Placental pericyte (primary cell): ENCODE data around the gene EEF1AKMT4. TPM values are rescaled to one million over a fixed set of nuclear protein-coding genes. Genes with fewer than 3 reads are reported as not detected.

Source experiments
- small RNA-seq: library from RNA; depleted of rRNA; stranded (forward); fragments of <200 nt; gene quantifications from one replicate; pipeline ENCODE3, GENCODE V24; 2012; ENCODE audit warnings: low replicate concordance
- total RNA-seq: library from RNA; depleted of rRNA; stranded (reverse); fragments of >200 nt; gene quantifications from 2 replicates; pipeline ENCODE4 v1.2.3, GENCODE V29; 2012

The EEF1AKMT4 gene
- 4.2 and 6.3 TPM in 2 replicates for total RNA-seq

DNA sequence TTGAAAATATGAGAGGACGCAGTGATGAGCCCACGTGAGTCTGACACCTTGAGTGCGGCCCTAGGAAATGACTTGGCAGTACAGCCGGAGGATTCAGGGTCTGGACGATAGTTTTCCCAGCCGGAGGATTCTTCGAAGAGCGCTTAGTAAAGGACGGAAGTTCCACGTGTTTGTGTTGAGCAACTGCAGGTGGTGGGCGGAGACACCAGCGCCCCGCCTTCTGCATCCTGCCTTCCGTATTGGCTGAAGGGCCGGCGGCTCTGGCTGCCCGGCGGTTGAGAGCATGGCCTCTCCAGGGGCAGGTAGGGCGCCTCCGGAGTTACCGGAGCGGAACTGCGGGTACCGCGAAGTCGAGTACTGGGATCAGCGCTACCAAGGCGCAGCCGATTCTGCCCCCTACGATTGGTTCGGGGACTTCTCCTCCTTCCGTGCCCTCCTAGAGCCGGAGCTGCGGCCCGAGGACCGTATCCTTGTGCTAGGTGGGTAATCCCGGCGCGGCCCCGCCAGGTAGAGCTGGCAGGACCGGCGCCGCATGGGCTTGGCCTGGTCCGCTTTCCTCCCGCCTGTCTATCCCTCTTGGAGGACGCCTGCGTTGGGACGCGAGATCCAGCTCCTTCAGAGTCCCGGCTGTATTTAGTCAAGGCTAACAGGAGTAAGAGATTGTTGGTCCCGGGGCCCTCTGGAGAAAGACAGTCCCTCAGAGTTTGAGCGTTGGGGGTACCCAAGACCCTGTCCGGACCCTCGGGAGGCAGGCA lies at the start of gene EEF1AKMT4:
Gene EEF1AKMT4, plus strand, starts transcription at position 261 of the 755 bp plus-strand sequence. Its CDS starts 23 bp downstream, at position 284.

DNA sequence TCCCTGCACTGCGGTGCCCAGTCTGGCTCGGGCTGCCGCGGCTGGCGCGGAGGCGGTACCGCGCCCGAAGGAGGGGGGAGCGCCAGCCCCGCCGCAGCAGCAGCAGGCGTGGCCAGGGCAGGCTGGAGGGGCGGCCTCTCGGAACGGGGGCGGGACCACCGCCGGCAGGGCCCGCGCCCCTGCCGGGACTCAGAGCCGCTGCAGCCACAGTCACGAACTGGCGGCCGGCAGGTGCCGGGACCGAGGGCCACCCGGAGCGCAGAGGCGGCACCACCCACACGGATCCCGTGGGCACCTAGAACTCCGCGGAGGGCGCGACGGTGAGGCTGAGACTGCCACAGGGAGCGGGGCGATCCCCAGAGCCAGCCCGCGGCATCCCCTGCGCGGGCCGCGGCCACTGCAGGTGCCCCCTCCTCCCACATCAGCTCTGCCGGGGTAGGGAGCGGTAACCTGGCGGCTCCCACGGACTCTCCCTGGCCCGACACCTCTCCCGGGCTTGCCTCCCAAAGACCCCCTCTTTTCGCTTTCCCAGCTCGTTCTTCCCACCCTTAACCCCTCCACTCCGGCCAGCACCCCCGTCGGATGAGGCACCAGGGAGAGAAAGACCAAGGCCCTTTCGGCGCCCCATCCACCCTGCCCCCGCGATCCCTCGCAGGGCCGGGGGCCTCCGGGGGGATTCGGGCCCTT lies 19.9 kb upstream of the EEF1AKMT4 start, which contains the start of gene VWA5B2:
Gene VWA5B2, plus strand, starts transcription at position 192 of the 687 bp plus-strand sequence. CDS start 944 bp downstream, outside the sequence.

DNA sequence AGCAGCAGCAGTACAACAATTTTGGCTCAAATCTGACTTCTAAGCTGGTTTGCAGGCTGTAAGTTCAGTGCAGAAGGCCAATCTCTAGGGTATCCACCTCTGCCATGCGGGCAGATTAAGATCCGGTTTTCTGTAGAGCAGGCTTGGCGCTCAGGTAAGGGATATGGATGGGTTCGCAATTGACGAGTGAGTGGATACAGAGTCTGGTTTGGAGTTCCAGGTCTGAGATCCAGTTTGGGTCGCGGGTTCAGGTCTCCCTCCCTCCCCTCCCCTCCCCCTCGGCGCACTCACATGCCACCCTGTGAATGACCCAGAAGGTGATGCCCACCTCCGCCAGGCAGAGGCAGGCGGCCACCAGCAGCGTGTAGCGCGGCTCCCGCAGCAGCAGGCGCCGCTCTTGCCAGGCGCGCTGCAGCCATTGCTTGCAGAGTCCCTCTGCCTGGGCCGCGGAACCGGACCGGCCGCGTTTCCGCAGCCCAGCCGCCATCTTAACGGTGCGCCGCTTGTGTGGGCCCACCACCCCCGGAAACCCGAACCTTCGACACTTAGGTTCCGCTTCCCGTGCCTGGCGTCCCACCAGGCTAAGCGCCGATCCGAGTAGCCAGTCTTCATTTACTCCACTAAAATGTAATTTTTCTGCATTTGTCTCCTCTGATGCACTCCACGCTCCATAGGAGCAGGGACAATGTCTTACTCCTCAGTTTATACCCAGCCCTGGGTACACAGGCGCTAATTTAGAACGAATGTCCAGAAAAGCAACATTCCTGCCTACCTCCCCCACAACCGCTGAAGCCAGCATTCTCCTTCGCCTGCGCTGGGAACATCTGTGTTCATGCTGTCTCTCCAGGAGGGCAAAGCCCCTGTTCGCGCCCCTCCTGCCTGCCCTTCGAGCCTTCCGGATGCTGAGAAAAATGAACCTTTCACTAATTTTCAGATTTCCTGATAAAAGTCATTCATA lies 739 bp upstream of the EEF1AKMT4 start, which contains the start of gene ALG3:
Gene ALG3, minus strand, starts transcription at position 509 of the 958 bp plus-strand sequence. Its CDS starts 22 bp downstream, at position 487.

GRCh38 chr3:184261270-184261853 lies 11.9 kb downstream of the EEF1AKMT4 start, which contains the start of gene CAMK2N2:
Gene CAMK2N2 (minus strand): TSS chr3:184261553. CDS start chr3:184261285, 268 bp downstream.

GRCh38 chr3:184275961-184276910 lies 26.8 kb downstream of the EEF1AKMT4 start, which contains the start of gene ECE2:
Gene ECE2 (plus strand): TSS chr3:184276022. CDS start chr3:184276154, 132 bp downstream.

GRCh38 chr3:184298759-184299487 lies 49.5 kb downstream of the EEF1AKMT4 start, which contains the start of gene PSMD2:
Gene PSMD2 (plus strand): TSS chr3:184299241. CDS start chr3:184299267, 26 bp downstream.

Small RNA genes lying within 50 kb of the gene (small RNA-seq; reads per million reads assigned to genes)
- gene MIR1224 = not detected

Other genes with a start within 250 kb of the EEF1AKMT4 start
- gene ABCC5, start 231.8 kb upstream of the EEF1AKMT4 start, total RNA-seq = 16.2 and 19.8 TPM in 2 replicates
- not detected in 2 replicates for gene HTR3D, start 217.9 kb upstream of the EEF1AKMT4 start, total RNA-seq
- 0.14 TPM in 1 of 2 replicates, not detected in the other for gene HTR3C, start 196.6 kb upstream of the EEF1AKMT4 start, total RNA-seq
- gene HTR3E, start 152.6 kb upstream of the EEF1AKMT4 start, total RNA-seq = not detected in 2 replicates
- gene EIF2B5, start 114.3 kb upstream of the EEF1AKMT4 start, total RNA-seq = 26.0 and 39.7 TPM in 2 replicates
- gene DVL3, start 94.3 kb upstream of the EEF1AKMT4 start, total RNA-seq = 58.4 and 68.9 TPM in 2 replicates
- gene AP2M1, start 74.8 kb upstream of the EEF1AKMT4 start, total RNA-seq = 435 and 453 TPM in 2 replicates
- gene ABCF3, start 63.5 kb upstream of the EEF1AKMT4 start, total RNA-seq = 45.5 and 56.7 TPM in 2 replicates
- gene VWA5B2, start 20.1 kb upstream of the EEF1AKMT4 start, total RNA-seq = not detected in 2 replicates
- 51.4 and 53.7 TPM in 2 replicates for gene ALG3, start 710 bp upstream of the EEF1AKMT4 start, total RNA-seq
- gene CAMK2N2, start 11.9 kb downstream of the EEF1AKMT4 start, total RNA-seq = 0.14 and 0.22 TPM in 2 replicates
- not detected in 2 replicates for gene ECE2, start 26.4 kb downstream of the EEF1AKMT4 start, total RNA-seq
- gene PSMD2, start 49.6 kb downstream of the EEF1AKMT4 start, total RNA-seq = 330 and 915 TPM in 2 replicates
- gene EIF4G1, start 64.9 kb downstream of the EEF1AKMT4 start, total RNA-seq = 351 and 464 TPM in 2 replicates
- 7.4 and 23.3 TPM in 2 replicates for gene FAM131A, start 87.9 kb downstream of the EEF1AKMT4 start, total RNA-seq
- 2.8 and 8.7 TPM in 2 replicates for gene CLCN2, start 111.9 kb downstream of the EEF1AKMT4 start, total RNA-seq
- 61.1 and 74.4 TPM in 2 replicates for gene POLR2H, start 112.0 kb downstream of the EEF1AKMT4 start, total RNA-seq
- 0.14 TPM in 1 of 2 replicates, not detected in the other for gene THPO, start 128.5 kb downstream of the EEF1AKMT4 start, total RNA-seq
- gene CHRD, start 130.4 kb downstream of the EEF1AKMT4 start, total RNA-seq = under 0.01 and 0.29 TPM in 2 replicates